ENCODE results near the gene CEP350. TPM values are rescaled to one million over a fixed set of nuclear protein-coding genes. Genes with fewer than 3 reads are reported as not detected.

Gene CEP350
- polyA plus RNA-seq, 1 donor (not counting 4 experiments of a cell fraction or from before 2014, with no cell fraction given), result 12.0 TPM

GRCh38 chr1:180029524-180030135 is 75.0 kb downstream of the CEP350 start:
- H3K9me3 ChIP-seq (ENCODE audit: control insufficient read depth, low read depth, low read length), result no peaks in the 10 kb centered on the region
- no peaks in the 10 kb centered on the region for H3K4me1 ChIP-seq (ENCODE audit: control insufficient read depth, extremely low read depth, insufficient read depth, low read length)
- FAIRE-seq (no peak), DNase-seq (ENCODE audit: low read depth, low spot score) (no peak)
- H4K20me1 ChIP-seq (ENCODE audit: control insufficient read depth, extremely low read depth, insufficient read depth, low read length), result no peaks in the 10 kb centered on the region
- no peaks in the 10 kb centered on the region for H3K36me3 ChIP-seq (ENCODE audit: control insufficient read depth in 2 of 2, extremely low read depth in 1 of 2, insufficient read depth in 2 of 2, low read length in 2 of 2)
- H3K79me2 ChIP-seq (ENCODE audit: control insufficient read depth, insufficient read depth, low read length), result no peaks in the 10 kb centered on the region
- no peak overlapping the region for H2AFZ ChIP-seq (ENCODE audit: control insufficient read depth, low read length)
- dilution Hi-C loops (cut with MboI; ENCODE audit: extremely low pct_ligation_motif_present, low sequenced_read_pairs), result no loop called here
- H3K27ac ChIP-seq (ENCODE audit: control insufficient read depth, insufficient read depth, low read length), result no peak overlapping the region
- no peak overlapping the region for H3K4me2 ChIP-seq (ENCODE audit: control insufficient read depth, extremely low read depth, insufficient read depth, low read depth, low read length)
- H3K9ac ChIP-seq (ENCODE audit: control insufficient read depth, extremely low read depth, insufficient read depth, low read length), result no peak overlapping the region
- no peaks in the 10 kb centered on the region for H3K27me3 ChIP-seq (ENCODE audit: control insufficient read depth, extremely low read depth, insufficient read depth, low read length)
- H3K9me1 ChIP-seq (ENCODE audit: control insufficient read depth, extremely low read depth, insufficient read depth, low read length), result no peaks in the 10 kb centered on the region
- TF ChIP-seq CTCF (optimal IDR thresholded peaks at IDR 0.05 in 1 of 3, IDR thresholded peaks at IDR 0.05 in 1 of 3, conservative IDR thresholded peaks at IDR 0.05 in 1 of 3; ENCODE audit: extremely low read depth in 1 of 3, insufficient read depth in 2 of 3, low read length in 3 of 3), result no peak
- no peak for TF ChIP-seq EZH2 (IDR thresholded peaks at IDR 0.05; ENCODE audit: low read length)
- no peak overlapping the region for H3K4me3 ChIP-seq (ENCODE audit: control insufficient read depth in 2 of 3, extremely low read depth in 1 of 3, insufficient read depth in 2 of 3, low read depth in 1 of 3, low read length in 3 of 3)

- H3K79me2 ChIP-seq (ENCODE audit: control insufficient read depth, insufficient read depth, low read length), result no peaks in the 10 kb centered on the region
- peaks cover 0 to 1% of the 10 kb centered on the region in 2 experiments for H3K36me3 ChIP-seq (ENCODE audit: control insufficient read depth in 2 of 2, extremely low read depth in 1 of 2, insufficient read depth in 2 of 2, low read length in 2 of 2)
- no peaks in the 10 kb centered on the region for H3K9me3 ChIP-seq (ENCODE audit: control insufficient read depth, low read depth, low read length)
- no peak overlapping the region for H3K9ac ChIP-seq (ENCODE audit: control insufficient read depth, extremely low read depth, insufficient read depth, low read length)
- no peaks in the 10 kb centered on the region for H3K4me1 ChIP-seq (ENCODE audit: control insufficient read depth, extremely low read depth, insufficient read depth, low read length)
- H4K20me1 ChIP-seq (ENCODE audit: control insufficient read depth, extremely low read depth, insufficient read depth, low read length), result no peaks in the 10 kb centered on the region
- no peak for DNase-seq (ENCODE audit: low read depth, low spot score)
- H3K27me3 ChIP-seq (ENCODE audit: control insufficient read depth, extremely low read depth, insufficient read depth, low read length), result no peaks in the 10 kb centered on the region
- no peaks in the 10 kb centered on the region for H3K9me1 ChIP-seq (ENCODE audit: control insufficient read depth, extremely low read depth, insufficient read depth, low read length)
- dilution Hi-C loops (cut with MboI; ENCODE audit: extremely low pct_ligation_motif_present, low sequenced_read_pairs), result no loop called here
- no peak overlapping the region for H3K27ac ChIP-seq (ENCODE audit: control insufficient read depth, insufficient read depth, low read length)
- H2AFZ ChIP-seq (ENCODE audit: control insufficient read depth, low read length), result no peak overlapping the region
- H3K4me3 ChIP-seq (ENCODE audit: control insufficient read depth in 2 of 3, extremely low read depth in 1 of 3, insufficient read depth in 2 of 3, low read depth in 1 of 3, low read length in 3 of 3), result no peak overlapping the region
- H3K4me2 ChIP-seq (ENCODE audit: control insufficient read depth, extremely low read depth, insufficient read depth, low read depth, low read length), result no peak overlapping the region
- FAIRE-seq, result no peak
- TF ChIP-seq CTCF (optimal IDR thresholded peaks at IDR 0.05 in 1 of 3, IDR thresholded peaks at IDR 0.05 in 1 of 3, conservative IDR thresholded peaks at IDR 0.05 in 1 of 3; ENCODE audit: extremely low read depth in 1 of 3, insufficient read depth in 2 of 3, low read length in 3 of 3), result no peak
- TF ChIP-seq EZH2 (IDR thresholded peaks at IDR 0.05; ENCODE audit: low read length), result no peak
These were observed 77.1 kb downstream of the CEP350 start for GRCh38 chr1:180031664-180032063.

All from keratinocyte (primary cell).